Panc1 (cell line): ENCODE data around the gene MYL5. TPM values are rescaled to one million over a fixed set of nuclear protein-coding genes. Genes with fewer than 3 reads are reported as not detected.

Source experiments
- ATAC-seq: fragments of 200-7000 bp; cut with Tn5 transposase; 2 replicates; pipeline ENCODE4 v1.9.1; 2020; ENCODE audit warnings: mild to moderate bottlenecking, moderate library complexity
- BruUV-seq: library from RNA; stranded (reverse); fragments of 400-500 nt; replicated peaks from 2 replicates; lab custom pipeline; 2021; lab: Mats Ljungman, UMichigan
- CTCF ChIA-PET: fragments of 300-600 bp; sonication (Branson Sonifier 250); formaldehyde crosslinking; loops from one replicate; lab custom pipeline; 2022; ENCODE audit warnings: antibody characterized with exemption; lab: Charles Lee
- POLR2A ChIA-PET: fragments of 300-600 bp; sonication (Branson Sonifier 250); formaldehyde crosslinking; loops from one replicate; lab custom pipeline; 2022; ENCODE audit warnings: antibody characterized with exemption; lab: Charles Lee
- DNase-seq: peaks from one replicate; pipeline ENCODE4 v3.0.0-alpha.2; 2010; ENCODE audit warnings: low read depth, low spot score
- H3K27ac ChIP-seq: 2 replicates; pipeline ENCODE4 v1.5.1; 2011; ENCODE audit warnings: mild to moderate bottlenecking, low read length, inconsistent platforms
- H3K27me3 ChIP-seq: fragments of 200-500 bp; sonication (Bioruptor generic); 2 replicates; pipeline ENCODE4 v1.6.0; 2014; ENCODE audit warnings: low read length, inconsistent platforms; ENCODE audit not compliant: control insufficient read depth, insufficient read depth
- H3K36me3 ChIP-seq: fragments of 200-500 bp; sonication (Bioruptor generic); 2 replicates; pipeline ENCODE4 v1.5.1; 2014; ENCODE audit warnings: inconsistent platforms, mild to moderate bottlenecking, low read length, moderate library complexity; ENCODE audit not compliant: control insufficient read depth, insufficient read depth
- H3K4me1 ChIP-seq: 2 replicates; pipeline ENCODE4 v1.5.1; 2011; ENCODE audit warnings: inconsistent platforms, mild to moderate bottlenecking, low read length, moderate library complexity; ENCODE audit not compliant: control insufficient read depth, insufficient read depth
- H3K4me3 ChIP-seq, 2 experiments: 2 replicates each; pipeline ENCODE4 v1.5.1; 2011 to 2012; ENCODE audit warnings: low read depth in 2 of 2, low read length in 2 of 2, mild to moderate bottlenecking in 2 of 2, inconsistent platforms in 1 of 2, moderate library complexity in 1 of 2
- H3K9me3 ChIP-seq: fragments of 200-500 bp; sonication (Bioruptor generic); 2 replicates; pipeline ENCODE4 v1.5.1; 2014; ENCODE audit warnings: low read depth, mild to moderate bottlenecking, inconsistent platforms, low read length, moderate library complexity; ENCODE audit not compliant: control insufficient read depth, insufficient read depth
- CTCF ChIP-seq: fragments of 450-650 bp; IDR thresholded peaks from 2 replicates; pipeline ENCODE4 v1.5.1; 2017; ENCODE audit warnings: mild to moderate bottlenecking
- POLR2AphosphoS5 ChIP-seq: IDR thresholded peaks from 2 replicates; pipeline ENCODE4 v1.6.1; 2012; ENCODE audit warnings: mild to moderate bottlenecking, low read depth, low read length, moderate library complexity
- REST ChIP-seq, 2 experiments: IDR thresholded peaks; 2 replicates each; pipeline ENCODE4 v1.6.1; 2011 to 2012; ENCODE audit warnings: low read depth in 2 of 2, control low read depth in 1 of 2, low read length in 1 of 2, mild to moderate bottlenecking in 1 of 2, moderate library complexity in 1 of 2; ENCODE audit not compliant: insufficient read depth in 1 of 2
- SIN3A ChIP-seq: IDR thresholded peaks from 2 replicates; pipeline ENCODE4 v1.6.1; 2012; ENCODE audit warnings: low read depth, mild to moderate bottlenecking, low read length, moderate library complexity, borderline replicate concordance; ENCODE audit not compliant: insufficient read depth
- TCF7L2 ChIP-seq: IDR thresholded peaks from 2 replicates; pipeline ENCODE4 v1.6.1; 2011; ENCODE audit warnings: mild to moderate bottlenecking, low read depth, low read length, inconsistent platforms
- in situ Hi-C: cut with HindIII; loops from 2 replicates; pipeline ENCODE4 v1.10.0; 2016; ENCODE audit warnings: low sequenced_read_pairs, low pct_unique_long_range_greater_than_20kb
- intact Hi-C: fragments of 100-400 bp; cut with micrococcal nuclease; formaldehyde crosslinking; loops from one replicate; pipeline ENCODE4 v1.10.0; 2022; ENCODE audit not compliant: unreplicated experiment
- total RNA-seq: library from RNA; stranded (reverse); gene quantifications from one replicate; pipeline ENCODE4 v1.2.1, GENCODE V29; 2021; ENCODE audit not compliant: unreplicated experiment

The MYL5 gene
- total RNA-seq, 1 experiment from 2014 or later = 12.0 TPM

- POLR2A ChIA-PET = no interaction called here
- TF ChIP-seq CTCF = no peak
- TF ChIP-seq POLR2AphosphoS5 = no peak
- TF ChIP-seq TCF7L2 = no peak
- TF ChIP-seq REST (IDR thresholded peaks at IDR 0.05; ENCODE audit: insufficient read depth in 1 of 2, low read depth in 2 of 2, low read length in 1 of 2) = no peak
- TF ChIP-seq SIN3A = no peak
- in situ Hi-C loops = no loop called here
- DNase-seq (no peak), ATAC-seq (no peak)
- Histone ChIP-seq H3K4me3 (no peak overlapping the region), H3K36me3 (no peaks in the 10 kb centered on the region), H3K27ac (no peak overlapping the region), H3K9me3 (no peaks in the 10 kb centered on the region), H3K4me1 (no peaks in the 10 kb centered on the region), H3K27me3 (no peaks in the 10 kb centered on the region)
- no TSS peak for BruUV-seq
- intact Hi-C loops = no loop called here
- CTCF ChIA-PET = no interaction called here
Observed at GRCh38 chr4:717601-718320, 43.4 kb downstream of the MYL5 start.

- H3K4me1 ChIP-seq = no peaks in the 10 kb centered on the region
- in situ Hi-C loops = no loop called here
- DNase-seq = no peak
- no peaks in the 10 kb centered on the region for H3K36me3 ChIP-seq
- H3K27me3 ChIP-seq = no peaks in the 10 kb centered on the region
- TF ChIP-seq CTCF = no peak
- TF ChIP-seq TCF7L2 = no peak
- peak; percentile 27; the same call in 1 of the 2 replicates for ATAC-seq
- no TSS peak for BruUV-seq
- H3K9me3 ChIP-seq = no peaks in the 10 kb centered on the region
- POLR2A ChIA-PET = no interaction called here
- no peak overlapping the region for H3K4me3 ChIP-seq
- no peak overlapping the region for H3K27ac ChIP-seq
- intact Hi-C loops = no loop called here
- CTCF ChIA-PET = no interaction called here
Observed at GRCh38 chr4:718460-718859, 44.1 kb downstream of the MYL5 start.
